ENCODE measurements around the gene LRRIQ3.
"Not testable (repeated sequence)": the region's sequence is repeated elsewhere in the genome, so short reads cannot be mapped to it uniquely, and the experiment has no call there.

LRRIQ3 gene

DNA sequence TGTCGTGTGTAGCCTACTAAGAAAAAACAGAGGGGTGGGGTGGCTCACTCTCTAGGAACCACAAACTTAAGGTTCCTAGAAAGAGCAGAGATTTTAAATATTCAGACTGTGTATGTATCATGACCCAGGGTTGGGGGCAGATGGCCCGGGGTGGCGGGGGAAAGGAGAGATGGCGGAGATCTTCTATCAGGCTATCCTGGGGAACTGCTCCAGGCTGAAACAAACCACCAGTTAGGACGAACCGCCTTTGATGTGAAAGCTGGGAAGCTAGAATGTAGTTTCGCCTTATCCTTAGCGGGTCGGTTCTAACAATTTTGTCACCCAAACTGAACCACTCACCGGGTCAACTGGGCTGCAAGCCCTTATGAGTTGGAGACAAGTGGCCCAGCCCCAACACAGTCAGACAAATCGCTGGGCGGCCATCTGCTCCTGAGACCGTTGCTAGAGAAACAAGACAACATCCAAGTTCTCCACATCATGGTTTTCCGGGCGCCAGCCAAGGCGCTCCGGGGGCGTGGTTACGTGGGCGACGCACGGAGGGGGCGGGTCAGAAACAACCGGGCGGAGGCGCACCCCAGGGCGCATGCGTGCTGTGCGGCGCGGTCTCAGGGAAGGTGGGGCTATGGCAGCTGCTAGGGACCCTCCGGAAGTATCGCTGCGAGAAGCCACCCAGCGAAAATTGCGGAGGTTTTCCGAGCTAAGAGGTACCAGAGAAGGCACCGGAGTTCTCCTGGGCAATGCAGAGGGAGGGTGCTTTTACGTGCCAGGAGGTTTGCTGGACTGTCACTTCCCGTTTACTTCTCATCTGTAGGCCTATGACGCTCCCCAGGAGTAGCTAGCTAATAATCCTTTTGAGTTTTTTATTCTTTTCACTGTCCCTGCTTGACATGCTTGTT lies at the start of gene LRRIQ3, which contains the start of gene FPGT:
TSS of gene LRRIQ3 (minus strand) at position 520 of the 896 bp plus-strand sequence. CDS start 14,492 bp downstream, outside the sequence.
TSS of gene FPGT (plus strand) at position 586 of the 896 bp plus-strand sequence. CDS start at position 623, 37 bp downstream.
- peak; percentile 95 for DNase-seq (ENCODE audit: low spot score)

DNA sequence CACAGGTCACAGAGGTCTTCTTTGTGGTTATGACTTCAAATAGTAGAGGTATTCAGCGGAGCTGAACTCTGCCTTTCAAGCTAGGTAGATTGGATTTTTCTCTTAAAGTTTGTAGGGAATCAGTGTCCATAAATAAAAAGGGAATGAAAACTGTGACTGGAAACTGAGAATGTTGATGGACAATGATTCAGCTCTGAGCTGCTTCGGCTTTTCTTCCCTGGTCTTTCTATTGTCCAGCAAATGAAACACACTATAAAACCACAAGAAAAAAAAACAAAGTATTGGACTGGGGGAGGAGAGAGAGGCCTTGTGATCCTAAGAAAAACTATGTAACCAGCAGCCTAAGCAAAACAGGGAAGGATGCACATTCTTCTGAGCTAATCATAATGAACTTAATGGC lies 48.3 kb upstream of the LRRIQ3 start:
- DNase-seq (ENCODE audit: low spot score): peak; percentile 54

DNA sequence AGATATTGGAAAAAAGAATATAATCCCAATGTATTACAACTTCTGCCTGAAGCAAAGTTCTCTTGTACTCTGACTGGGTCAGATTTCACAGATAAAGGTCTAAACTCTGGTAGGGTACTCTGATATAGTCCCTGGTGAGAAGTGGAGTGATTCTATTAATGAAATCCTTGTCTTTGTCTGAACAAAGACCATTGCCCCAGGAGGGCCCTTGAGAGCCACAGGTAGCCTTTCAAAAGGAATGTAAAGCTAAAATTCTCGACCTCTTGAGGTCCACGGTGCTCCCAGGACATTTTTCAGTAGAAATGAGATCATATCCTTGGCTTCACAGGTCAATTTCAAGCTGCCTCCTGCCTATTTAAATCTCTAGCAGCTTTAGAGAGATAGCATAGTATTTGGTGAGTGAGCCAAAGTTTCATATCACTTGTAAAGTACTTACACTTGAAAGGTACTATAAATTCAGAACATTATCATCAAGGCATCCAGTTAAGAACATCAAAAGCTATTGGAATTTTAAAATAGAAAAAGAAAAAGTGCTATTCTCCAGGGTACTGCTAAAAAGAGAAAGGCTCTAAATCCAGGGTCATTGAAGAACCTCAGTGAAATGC lies 47.3 kb upstream of the LRRIQ3 start:
- DNase-seq (ENCODE audit: low spot score): no peak

DNA sequence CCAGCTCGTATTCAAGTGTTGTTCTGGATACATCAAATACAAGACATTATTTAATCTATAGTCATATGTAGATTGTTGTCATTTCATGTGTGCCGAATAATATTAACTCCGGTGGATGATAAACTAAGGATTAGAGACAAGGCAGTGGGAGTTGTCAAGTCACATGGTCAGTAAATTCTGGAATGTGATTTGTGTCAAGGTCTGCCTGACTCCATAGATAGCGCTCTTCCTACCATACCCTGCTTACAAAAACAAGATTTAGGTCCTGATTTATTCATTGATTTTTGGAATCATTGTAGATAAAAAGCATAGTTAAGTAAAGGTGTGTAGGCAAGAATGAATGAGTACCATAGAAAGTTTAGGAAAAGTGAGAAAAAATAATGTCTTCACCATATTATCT lies 39.8 kb upstream of the LRRIQ3 start:
- no peak for DNase-seq (ENCODE audit: low spot score)

- DNase-seq (ENCODE audit: low spot score): no peak
Observed at GRCh38 chr1:74237035-74237434, 39.1 kb upstream of the LRRIQ3 start.

DNA sequence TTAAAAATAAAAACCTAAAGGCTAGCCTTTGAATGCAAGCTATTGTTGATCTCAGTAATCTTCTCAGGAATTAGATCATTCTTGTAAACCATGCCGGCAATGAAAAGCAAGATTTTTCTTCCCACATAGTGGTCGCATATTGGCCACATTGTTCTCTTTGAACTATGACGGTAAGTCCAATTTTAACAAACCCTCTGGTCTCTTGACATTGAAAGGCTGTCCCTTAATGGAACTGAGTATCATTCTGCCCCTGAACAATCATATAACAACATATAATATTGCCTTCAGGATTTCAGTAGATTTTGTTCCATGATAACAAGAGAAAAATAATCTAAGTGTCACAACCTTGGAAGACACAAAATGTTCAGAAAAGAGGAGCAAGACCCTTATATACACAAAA lies 38.5 kb upstream of the LRRIQ3 start:
- no peak for DNase-seq (ENCODE audit: low spot score)

DNA sequence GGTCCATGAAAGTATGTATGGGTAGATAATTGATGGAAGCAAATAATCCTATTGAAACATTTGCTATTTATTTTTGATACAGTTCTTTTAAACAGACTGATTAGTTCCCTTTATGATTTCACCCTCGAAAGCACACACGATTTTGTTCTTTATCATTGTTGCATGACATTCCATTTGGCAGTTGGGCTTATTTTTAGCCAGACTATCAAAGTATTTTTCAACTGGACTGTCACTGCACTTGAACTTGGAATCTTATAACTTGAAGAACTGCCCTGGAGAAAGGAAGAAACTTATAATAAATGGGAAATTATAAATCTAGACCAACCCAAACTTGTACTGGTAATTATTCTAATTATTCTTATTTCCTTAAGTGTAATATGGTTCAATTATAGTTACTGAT lies 37.2 kb upstream of the LRRIQ3 start, which contains the start of gene TNNI3K:
TSS of gene TNNI3K (plus strand) at position 235 of the 400 bp plus-strand sequence. CDS start at position 300, 65 bp downstream.
- no peak for DNase-seq (ENCODE audit: low spot score)

GRCh38 chr1:74223453-74223852 lies 25.5 kb upstream of the LRRIQ3 start:
- DNase-seq (ENCODE audit: low spot score): no peak

DNA sequence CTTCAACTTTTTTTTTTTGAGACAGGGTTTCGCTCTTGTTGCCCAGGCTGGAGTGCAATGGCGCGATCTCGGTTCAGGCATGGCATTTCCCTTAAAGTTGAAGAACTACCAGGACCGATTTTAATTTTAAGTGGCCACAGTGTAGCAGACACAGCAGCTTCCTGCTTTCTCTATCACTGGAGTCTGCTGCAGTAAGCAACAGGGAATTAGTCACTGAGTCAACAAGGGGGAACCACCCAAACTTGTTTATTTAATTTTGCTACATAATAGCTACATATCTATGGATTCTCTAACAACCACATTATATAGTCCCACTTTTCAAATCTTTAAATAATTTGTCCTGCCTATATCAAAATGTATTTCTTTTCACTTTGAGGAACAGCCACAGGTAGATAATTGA lies 24.7 kb upstream of the LRRIQ3 start:
- no peak for DNase-seq (ENCODE audit: low spot score)

DNA sequence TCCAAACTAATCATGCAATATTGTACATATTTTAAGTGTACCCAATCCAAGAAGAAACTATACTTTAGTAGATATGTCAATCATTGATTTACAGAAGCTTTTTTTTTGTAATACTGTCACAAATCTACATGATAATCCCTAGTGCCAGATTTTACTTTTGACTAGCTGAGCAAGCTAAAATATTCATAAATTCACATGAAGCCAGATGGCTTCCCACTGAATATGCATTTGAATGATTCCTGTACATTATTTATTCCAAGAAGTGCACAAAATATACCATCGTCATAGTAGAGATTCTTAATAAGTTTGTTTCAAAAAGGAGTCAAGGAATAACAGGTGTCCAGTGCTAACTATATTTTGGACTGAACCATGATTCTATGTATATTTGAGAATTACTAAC lies 17.3 kb upstream of the LRRIQ3 start:
- DNase-seq (ENCODE audit: low spot score): no peak

DNA sequence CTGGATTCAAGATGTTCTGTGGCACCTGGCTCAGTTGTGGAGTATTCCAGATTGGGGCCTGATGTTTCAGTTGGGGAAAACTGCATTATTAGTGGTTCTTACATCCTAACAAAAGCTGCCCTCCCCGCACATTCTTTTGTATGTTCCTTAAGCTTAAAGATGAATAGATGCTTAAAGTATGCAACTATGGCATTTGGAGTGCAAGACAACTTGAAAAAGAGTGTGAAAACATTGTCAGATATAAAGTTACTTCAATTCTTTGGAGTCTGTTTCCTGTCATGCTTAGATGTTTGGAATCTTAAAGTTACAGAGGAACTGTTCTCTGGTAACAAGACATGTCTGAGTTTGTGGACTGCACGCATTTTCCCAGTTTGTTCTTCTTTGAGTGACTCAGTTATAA lies 7.3 kb upstream of the LRRIQ3 start:
- no peak for DNase-seq (ENCODE audit: low spot score)

DNA sequence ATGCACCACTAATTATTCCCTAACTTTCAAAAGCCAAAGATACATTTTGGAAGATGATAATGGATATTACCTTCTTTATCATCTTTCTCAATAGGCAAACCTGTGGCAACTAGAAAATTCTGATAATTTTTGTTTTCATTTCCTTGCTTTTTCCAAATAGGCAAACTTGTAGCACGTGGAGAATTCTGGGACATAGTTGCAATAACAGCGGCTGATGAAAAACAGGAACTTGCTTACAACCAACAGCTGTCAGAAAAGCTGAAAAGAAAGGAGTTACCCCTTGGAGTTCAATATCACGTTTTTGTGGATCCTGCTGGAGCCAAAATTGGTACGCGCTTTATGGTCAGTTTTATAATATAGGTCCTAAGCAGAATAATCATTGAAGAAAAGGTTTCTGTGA lies 1.5 kb upstream of the LRRIQ3 start:
- no peak for DNase-seq (ENCODE audit: low spot score)

DNA sequence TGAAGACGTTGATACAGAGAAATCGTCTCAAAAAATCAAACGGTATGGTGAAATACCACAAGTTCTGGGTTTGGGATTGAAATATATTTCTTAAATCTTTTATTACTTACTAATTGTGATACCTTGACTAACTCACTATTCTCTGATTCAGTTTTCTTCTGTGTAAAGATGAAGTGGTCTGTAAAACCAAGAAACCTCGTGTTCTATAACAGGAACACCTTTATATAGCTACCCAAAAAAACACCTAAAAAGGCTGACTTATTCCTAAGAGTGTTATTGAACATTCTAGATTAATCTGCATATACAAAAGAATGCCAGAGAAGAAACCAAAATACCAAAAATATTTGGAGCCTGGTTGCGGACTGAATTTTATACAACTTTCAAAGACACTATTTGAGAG lies 721 bp downstream of the LRRIQ3 start:
- DNase-seq (ENCODE audit: low spot score): no peak

DNA sequence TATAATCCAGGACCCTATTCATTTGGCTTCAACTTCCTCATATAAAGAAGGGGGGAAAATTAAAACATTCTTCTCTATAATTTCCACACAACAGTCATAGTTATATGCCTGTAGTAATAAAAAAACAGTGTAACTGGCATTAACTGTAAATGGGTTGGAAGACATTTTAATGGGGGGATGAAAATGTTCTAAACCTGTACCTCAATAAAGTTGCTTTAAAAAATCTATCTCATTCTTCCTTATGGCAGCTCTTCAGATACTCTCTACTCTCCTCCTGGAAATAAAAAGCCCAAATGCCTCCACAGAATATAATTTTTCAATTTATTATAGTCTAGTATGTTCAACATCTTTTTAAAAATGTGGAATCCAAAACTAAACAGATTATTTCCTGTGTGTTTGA lies 2.6 kb downstream of the LRRIQ3 start:
- no peak for DNase-seq (ENCODE audit: low spot score)

GRCh38 chr1:74193908-74194307 lies 4.1 kb downstream of the LRRIQ3 start:
- DNase-seq (ENCODE audit: low spot score): peak; percentile 11

- no peak for DNase-seq (ENCODE audit: low spot score)
Observed at GRCh38 chr1:74180490-74180889, 17.5 kb downstream of the LRRIQ3 start.

- not testable (repeated sequence) for DNase-seq (ENCODE audit: low spot score)
Observed at GRCh38 chr1:74174423-74174822, 23.6 kb downstream of the LRRIQ3 start.

DNA sequence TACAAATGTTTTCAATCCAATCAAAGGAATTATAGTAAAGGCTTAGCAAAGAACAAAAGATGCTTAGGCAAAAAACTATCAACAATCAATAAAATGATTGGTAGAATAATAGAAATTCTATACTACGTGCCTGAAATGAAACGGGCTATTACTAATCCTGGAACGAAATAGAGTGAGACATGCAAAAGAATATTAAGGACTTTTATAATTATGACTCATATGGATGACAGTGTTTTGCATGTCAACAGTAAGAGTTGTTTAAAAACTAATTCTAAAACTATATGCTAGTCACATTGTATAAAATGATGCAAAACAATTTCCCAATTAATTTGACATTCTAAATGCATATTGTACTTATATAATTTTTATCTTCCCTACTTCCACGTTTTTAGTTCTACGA lies 35.6 kb downstream of the LRRIQ3 start:
- no peak for DNase-seq (ENCODE audit: low spot score)

GRCh38 chr1:74161497-74161896 lies 36.5 kb downstream of the LRRIQ3 start:
- no peak for DNase-seq (ENCODE audit: low spot score)

DNA sequence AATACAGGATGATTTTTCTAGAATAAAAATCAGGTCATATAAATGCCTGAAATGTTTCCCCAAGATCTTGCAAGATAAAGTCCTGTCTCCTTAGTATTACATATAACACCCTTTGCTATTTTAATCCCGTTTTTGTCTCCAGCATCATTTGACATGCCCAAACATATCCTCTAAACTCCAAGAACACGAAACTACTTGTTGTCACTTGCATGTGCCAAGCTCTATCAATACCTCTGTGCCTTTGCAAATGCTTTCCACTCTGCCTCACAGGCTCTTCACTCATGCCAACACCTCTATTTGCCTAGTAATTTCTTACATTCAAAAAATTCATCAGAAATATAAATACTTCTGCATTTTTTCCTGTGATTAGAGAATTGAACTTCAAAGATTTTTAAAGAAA lies 37.9 kb downstream of the LRRIQ3 start:
- no peak for DNase-seq (ENCODE audit: low spot score)

- DNase-seq (ENCODE audit: low spot score): no peak
Observed at GRCh38 chr1:74145086-74145485, 52.9 kb downstream of the LRRIQ3 start.

- DNase-seq (ENCODE audit: low spot score): not testable (repeated sequence)
Observed at GRCh38 chr1:74117370-74117769, 80.6 kb downstream of the LRRIQ3 start.

GRCh38 chr1:74113333-74113732 lies 84.6 kb downstream of the LRRIQ3 start:
- no peak for DNase-seq (ENCODE audit: low spot score)

Data from kidney tubule cell (primary cell).